GM18909 (cell line): ENCODE data around the gene MBP.

Source experiments
- ATAC-seq: cut with Tn5 transposase; IDR thresholded peaks from one replicate; pipeline ENCODE4 v1.9.1; 2021; ENCODE audit warnings: mild to moderate bottlenecking; ENCODE audit not compliant: unreplicated experiment, poor library complexity

The MBP gene

DNA sequence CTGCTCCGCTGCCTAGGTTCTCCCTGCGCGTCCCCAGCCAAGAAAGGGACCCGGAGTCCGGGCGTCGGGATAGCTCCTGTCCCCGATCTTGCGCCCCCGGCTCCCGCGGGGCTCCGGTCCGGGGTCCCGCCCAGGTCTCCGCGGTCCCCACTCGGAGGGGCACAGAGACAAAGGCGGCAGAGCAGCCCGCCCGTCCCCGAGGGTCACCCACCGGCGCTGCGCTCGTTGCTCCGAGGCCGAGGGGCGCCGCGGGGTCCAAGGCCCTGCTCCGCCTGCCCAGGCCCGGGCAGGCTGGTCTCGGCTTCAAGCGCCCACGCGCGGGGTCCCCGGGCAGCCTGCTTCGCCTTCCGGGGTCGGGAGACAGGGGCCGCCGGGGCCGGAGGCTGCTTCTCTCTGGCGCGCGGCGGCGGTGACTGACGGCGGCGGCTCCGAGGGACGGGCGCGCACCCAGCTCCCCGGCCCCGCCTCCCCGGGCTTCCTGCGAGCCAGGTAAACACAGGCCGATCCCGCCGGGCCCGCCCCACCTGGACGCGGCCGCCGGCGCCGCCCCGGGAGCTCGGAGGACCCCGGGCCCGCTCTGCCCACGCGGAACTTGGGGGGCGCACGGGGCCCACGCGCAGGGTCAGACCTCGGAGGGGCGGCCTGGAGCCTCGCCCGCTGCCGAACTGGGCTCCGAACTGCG lies at the start of gene MBP:
MBP (minus strand) TSS at position 415 of the 682 bp plus-strand sequence. CDS start 27,522 bp downstream, outside the sequence.
- peak; percentile 62 for ATAC-seq

DNA sequence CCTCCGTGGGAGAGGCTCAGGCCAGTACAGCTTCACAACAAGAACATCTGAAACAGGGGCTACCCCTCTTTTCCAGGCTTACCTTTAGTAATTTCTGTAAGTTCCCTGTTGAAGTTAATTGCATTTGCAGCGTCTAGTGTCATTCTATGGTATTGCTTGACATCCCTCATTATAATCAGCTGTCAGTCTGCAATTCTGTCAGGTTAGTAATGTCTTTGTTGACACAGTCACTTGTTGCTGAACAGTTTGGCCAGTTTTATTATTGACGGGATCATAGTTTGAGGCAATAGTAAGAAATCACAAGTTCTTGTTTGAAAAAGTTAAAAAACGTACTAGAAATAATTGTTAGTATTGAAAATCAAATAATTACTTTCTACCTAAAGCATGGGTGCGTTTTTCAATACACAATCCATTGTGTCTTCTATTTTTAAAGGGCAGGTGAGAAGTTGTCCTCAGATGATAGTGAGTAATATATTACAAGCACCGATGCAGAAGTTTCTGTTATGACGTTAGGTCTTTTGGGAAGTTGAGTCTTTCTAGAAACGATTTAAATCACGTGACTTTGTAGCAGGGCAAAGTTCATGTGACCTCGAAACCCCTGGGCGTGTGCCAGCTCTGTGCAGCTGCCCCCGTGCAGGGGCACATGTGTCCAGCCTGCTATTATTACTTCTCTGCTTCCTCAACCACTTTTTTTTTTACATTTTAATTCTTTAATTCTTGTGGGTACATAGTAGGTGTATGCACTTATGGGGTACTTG lies 49.5 kb upstream of the MBP start:
- no peak for ATAC-seq

DNA sequence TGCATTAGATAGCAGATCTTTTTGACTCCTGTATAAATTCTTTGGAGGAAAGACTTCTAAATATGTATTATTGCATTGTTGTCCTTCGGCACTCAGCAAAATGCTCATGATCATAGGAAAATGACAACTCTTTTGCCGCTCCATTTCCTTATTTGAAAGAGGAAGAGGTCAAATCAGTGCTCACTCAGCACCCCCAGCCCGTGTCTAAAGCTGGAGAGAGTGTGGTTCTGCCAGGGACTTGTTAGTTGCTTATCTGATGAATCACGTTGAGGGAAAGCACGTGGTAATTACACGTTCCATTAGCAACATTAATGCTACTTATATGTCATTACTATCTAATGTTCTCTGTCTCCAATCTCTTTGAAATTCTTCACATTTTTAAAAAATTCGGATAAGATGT lies 46.0 kb upstream of the MBP start:
- ATAC-seq: no peak

DNA sequence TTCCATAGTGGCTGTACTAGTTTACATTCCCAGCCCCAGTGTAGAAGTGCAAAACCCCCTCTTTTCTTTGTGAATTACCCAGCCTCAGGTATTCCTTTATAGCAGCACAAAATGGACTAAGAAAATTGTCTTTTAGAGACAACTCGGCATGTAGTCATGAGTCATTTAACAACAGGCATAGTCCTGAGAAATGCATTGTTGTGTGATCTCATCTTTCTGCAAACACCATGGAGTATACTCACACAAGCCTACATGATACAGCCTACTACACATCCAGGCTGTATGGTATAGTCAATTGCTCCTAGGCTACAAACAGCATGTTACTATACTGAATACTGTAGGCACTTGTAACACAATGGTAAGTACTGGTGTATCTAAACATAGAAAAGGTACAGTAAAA lies 44.4 kb upstream of the MBP start:
- no peak for ATAC-seq

DNA sequence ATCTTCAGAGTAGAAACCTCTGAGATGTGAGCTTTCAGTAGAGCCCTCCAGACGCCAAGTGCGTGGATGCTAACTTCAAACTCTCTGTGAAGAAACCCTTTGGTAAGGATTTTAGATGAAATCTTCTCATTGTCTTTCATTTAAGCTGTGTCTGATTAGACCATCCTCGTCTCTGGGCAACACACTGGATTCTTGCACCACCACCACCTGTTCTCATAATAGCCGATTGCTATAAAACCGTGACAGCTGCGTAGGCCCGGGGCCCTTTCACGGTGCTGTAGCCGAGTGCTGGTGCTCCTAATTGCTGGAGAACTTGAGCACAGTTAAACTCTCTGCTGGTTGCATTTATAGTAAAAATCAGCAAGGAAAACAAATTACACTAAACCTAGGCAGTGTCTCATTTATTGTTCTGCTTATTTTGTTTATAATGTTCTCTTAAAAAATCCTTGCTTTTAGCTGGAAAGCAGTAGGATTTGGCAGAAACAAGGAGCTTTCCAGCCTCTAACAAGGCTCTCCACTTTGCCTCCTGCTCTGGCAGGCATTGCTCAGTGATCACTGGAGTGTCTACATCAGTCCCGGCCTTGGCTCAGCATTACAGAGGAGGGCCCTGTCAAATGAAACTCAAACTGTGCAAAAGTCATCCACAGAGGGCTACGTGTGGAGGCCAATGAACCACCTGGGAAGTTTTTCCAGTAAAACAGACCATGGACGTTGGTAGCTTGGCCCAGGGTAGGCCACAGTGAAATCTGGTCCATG lies 40.9 kb upstream of the MBP start:
- ATAC-seq: no peak

DNA sequence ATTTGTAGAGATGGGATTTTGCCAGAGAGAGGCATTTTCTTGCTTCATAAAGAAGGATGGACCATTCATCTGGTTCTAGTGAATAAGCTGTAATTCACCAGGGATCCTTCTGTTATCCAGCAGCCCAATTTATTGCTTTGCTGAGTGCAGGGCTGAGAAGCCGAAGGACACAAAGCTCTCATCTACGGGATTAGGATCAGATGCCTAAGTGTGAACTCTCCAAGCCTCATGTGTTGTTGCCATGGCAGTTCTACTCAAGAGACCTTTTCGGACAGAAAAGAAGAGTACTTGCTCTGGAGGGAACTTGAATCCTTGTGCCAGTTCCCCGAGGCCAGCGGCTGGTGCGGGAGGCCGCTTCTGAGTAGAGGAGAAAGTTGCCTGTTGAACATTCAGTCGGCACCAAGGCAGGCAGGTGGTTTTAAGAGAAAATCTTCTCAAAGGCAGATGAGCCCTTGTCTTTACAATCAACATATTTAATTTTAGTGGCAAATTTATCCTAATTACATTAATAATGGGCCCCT lies 38.4 kb upstream of the MBP start:
- no peak for ATAC-seq

DNA sequence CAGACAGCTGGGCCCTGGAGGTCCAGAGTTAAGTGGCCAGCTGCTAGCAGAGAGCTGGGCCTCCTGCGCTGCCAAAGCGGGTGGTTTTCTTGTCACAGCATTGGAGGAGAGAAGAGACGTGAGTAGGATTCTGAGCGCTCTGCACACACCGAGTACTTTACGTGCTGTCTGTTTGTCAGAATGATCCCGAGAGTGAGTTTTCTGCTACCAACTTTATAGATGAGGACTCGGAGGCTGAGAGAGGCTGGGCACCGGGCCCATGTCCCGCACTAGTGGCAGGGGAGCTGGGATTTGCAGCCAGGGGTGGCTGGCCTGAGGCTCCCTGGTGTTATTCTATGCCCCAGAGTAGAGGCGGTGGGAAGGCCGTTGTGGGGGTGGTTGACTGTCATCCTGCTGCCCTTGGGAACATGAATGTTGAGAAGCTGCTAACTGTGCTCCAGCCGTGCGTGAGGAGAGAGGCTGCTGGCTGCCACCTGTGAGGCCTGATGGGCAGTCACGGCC lies 36.3 kb upstream of the MBP start:
- ATAC-seq: no peak

DNA sequence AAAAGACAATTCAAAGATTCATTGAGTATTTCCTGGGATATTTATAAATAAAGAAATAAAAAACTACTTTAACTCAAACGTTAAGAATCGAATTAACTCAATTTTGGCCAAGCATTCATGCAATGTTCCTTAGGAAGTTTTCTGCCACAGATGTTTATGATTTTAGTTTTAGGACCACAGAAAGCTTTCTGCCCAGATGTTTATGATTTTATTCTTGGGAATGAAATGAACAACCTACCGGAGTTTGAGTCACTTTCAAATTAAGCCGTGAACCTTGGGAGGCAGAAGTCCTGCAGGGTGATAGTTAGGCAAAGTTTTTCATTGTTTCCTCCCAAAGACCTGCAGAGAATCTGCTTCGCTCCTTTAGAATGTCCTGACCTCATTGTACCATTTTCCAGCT lies 34.7 kb upstream of the MBP start:
- ATAC-seq: no peak

DNA sequence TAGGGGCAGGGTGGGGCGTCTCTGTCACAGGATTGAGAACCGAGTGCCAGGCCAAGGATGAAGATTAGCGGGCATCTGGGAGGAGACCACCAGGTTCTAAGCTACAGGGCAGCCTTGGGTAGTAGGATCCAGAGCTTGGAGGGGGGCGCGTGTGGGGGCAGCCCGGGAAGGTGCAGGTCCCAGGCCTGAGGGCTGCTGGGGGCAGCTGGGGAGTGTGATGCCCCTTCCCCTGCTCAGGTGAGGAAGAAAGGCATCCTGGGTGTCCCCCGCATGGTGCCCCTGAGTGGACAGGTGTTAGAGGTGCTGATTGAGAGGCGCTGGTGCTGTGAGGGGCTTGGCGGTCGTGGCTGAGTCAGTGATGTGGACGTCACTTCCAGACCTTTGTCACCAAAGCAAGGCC lies 33.9 kb upstream of the MBP start:
- no peak for ATAC-seq

DNA sequence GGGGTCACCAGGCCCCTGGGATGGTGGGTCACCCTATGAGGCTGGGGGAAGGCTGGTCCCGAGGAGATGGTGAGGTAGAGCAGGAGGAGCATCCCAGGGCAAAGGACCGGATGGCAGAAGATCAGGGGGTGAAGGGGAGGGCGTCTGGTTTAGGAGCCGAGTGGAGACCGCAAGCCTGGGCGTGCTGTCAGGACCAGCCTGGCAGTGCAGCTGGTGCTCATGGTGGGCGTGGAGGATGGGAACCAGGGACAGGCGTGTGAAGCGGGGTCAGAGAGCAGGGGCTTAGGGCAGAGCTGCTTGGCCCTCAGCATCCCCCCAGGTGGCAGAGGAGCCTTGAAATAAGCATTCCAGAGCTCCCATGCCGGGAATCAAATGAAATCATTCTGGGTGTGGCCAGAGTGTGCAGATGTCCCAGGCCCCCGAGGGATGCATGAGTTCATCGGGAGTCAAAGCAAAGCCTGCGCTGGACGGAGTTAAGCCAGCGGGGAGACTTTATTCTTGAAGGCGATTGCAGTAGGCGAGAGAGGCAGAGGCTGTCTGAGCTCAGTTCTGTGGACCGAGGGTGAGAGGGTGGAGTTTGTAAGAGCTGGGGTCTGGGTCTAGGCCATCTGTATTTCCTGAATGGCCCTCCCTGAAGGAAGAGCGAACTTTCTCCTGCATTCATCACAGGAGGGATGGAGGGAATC lies 33.1 kb upstream of the MBP start:
- ATAC-seq: no peak

DNA sequence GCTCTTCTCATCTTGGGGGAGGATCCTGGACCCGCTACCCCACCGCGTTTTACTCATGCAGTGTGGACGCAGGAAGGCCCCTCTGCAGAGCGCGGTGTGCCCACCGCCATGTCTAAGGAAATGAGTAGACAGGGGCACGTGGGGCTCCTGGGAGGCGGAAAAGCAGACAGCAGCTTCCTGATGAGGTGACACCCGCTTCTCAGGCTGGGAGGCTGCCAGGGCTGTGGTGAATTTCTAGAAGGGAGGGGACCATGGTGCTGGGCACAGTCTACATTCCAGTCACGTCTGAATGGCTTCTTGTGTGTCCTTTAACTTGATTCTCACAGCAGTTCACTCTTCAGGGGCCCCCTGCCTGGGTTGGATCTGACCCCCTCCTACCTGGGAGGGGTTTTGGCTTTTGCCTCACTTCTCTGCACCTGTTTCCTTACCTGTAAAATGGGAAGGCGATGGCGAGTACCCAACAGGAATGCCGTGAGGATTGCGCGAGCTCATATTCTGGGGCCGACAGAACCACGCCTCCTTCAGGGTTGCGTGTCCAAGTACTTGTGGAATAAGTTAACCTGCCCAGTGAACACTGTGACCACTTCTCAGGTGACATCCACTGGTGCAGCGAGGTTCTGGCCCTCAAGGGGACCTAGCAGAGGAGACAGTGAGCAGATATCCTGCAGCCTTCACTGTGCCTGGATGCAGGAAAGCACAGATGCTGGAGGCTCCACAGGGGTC lies 32.3 kb upstream of the MBP start:
- ATAC-seq: no peak

DNA sequence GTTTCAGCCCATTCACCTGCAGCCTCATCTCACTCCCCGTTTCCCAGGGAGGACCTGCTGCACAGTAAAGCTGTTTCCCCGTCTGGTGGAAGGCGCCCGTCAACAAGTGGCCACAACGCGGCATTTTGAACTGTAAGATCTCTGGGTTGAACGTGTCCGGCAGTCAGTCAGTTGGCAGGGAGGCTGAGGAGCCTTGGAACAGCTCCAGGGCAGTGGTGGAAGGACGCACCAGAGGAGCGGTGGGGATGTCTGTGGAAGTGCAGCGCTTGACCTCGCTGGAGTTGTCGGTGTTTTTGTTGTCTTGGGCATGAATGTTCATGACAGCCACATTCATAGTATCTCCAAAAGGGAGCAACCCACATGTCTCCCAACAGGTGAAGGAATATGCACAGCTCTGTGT lies 31.4 kb upstream of the MBP start:
- ATAC-seq: no peak

DNA sequence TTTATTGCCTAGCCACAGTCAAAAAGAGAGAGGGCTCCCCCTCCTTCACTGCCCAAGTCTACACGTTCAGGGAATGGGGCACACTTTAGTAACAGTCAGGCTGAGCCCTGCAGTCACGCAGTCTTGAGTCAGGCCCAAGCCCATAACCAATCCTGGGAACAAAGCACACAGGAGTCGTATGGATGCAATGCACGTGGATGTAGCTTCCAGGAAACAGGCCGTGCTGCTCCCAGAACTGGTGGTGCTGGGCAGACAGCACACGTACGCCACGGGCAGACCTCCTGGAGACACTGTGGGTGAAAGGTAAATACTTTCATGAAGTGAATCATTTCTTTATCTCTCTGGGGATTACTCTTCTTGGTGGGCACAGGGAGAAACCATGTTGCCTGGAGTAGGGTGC lies 30.0 kb upstream of the MBP start:
- no peak for ATAC-seq

DNA sequence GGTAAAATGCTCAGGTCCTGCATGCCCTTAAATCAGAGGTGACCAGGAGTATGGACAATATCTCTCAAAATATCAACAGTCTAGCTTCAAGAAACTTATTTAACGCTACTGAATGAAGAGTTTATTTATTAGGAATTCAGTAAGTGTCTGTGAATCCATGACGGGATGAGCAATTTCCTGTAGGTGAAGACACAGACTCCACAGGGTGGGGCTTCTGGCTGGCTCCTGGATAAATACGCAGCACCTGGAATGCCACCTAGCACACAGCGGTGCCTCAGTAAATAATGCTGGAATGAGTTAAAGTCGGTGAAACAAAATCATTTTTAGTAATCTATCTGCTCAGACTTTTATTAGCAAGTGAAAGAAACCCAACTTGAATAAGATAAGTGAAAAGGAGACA lies 29.4 kb upstream of the MBP start:
- ATAC-seq: no peak

DNA sequence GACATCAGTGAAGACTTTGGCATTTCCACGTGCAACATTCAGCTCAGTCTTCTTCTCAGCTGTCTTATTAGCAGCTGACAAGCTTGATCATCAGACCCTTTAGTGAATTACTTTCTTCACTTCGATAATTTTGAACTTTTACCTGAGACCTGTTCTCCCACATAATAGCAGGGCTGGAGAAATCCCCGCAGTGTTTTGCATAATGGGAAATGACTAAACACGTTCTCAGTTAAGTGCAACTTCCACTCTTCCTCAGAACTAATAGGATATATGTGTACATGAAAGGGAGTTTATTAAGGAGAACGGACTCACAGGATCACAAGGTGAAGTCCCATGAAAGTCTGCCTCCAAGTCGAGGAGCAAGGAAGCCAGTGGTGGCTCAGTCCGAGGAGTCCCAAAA lies 28.8 kb upstream of the MBP start:
- no peak for ATAC-seq

DNA sequence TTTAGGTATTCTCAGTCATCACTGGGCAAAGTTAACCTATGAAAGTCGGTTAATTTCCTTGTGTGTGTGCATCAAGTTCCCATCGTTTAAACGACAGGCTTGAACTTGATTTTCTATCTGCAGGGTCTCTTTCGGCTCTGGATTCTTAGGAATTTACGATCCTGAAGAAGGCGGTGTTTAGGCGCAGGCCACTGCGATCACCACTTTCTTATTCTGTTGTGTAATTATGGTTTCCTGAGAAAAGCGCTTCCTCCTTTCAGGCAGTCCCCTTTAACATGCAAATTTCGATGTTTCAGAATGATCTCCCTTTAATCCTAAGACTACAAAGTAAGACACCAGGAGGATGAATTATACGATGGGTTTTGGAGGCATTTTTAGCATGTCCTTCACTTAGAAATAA lies 27.9 kb upstream of the MBP start:
- no peak for ATAC-seq

DNA sequence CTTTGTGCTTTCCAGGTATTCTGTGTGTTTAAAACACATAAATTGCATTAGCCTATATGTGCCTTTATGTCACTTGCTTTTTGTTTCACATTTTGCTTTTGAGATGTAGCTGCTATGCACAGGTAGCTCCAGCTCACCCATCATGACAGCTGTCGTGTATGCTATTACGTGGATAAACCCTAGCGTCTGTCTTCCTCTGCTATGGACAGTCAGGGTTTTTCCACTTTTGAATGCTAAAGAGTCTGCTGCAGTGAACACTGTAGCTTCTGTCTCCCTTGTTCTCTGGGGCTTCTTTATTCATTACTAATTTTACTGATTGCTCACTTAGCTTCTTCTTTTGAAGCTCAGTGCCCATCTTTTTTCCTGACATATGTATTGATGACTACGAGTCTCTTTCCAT lies 24.7 kb upstream of the MBP start:
- ATAC-seq: peak; percentile 58

DNA sequence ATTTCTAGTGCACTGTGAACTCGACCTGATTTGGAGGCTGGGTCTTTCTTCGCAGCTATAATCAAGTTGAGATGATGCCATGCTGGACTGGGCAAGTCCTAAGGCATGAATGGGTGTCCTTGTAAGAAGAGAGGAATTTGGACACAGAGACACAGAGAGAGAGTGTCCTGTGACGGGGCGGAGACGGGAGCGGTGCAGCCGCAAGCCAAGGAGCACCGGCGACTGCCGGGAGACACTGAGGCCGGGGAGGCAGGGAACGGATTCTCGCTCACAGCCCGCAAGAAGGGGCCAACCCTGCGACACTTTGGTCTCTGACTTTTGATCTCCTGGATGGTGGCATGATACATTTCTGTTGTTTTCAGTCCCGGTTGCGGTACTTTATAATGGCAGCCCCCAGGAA lies 22.4 kb upstream of the MBP start:
- no peak for ATAC-seq

DNA sequence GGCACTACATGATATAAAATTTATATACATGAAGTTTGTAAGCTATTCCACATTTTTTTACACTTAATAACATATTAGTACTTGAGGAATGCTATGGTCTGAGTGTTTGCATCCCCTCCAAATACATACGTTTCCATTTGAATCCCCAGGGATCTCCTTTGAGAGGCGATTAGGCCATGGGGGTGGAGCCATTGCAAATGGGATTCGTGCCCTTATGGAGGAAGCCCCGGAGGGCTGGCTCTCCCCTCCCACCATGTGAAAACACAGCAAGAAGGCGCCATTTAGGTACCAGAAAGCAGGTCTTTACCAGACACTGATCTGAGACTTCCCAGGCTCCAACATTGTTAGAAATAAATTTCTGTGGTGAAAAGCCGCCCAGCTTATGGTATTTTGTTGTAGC lies 20.8 kb upstream of the MBP start:
- ATAC-seq: no peak
